NT2/D1 (cell line): ENCODE data around the gene EXD3.
"Not testable (repeated sequence)": the region's sequence is repeated elsewhere in the genome, so short reads cannot be mapped to it uniquely, and the experiment has no call there.

Experiments used
- DNase-seq: peaks from one replicate; pipeline ENCODE4 v3.0.0-alpha.2; 2011; ENCODE audit warnings: low read depth, low spot score
- H3K27me3 ChIP-seq: 2 replicates; pipeline ENCODE4 v1.6.0; 2011; ENCODE audit warnings: mild to moderate bottlenecking; ENCODE audit not compliant: insufficient read length, insufficient read depth
- H3K36me3 ChIP-seq: 2 replicates; pipeline ENCODE4 v1.6.1; 2011; ENCODE audit warnings: mild to moderate bottlenecking, low read length, mixed read lengths; ENCODE audit not compliant: insufficient read depth, insufficient read length
- H3K4me1 ChIP-seq: 2 replicates; pipeline ENCODE4 v1.5.1; 2011; ENCODE audit not compliant: insufficient read depth, insufficient read length
- H3K4me3 ChIP-seq: 2 replicates; pipeline ENCODE4 v1.5.1; 2011; ENCODE audit warnings: low read depth; ENCODE audit not compliant: insufficient read length
- H3K9ac ChIP-seq: 2 replicates; pipeline ENCODE4 v1.6.0; 2011; ENCODE audit warnings: low read depth; ENCODE audit not compliant: insufficient read length
- H3K9me3 ChIP-seq: 2 replicates; pipeline ENCODE4 v1.5.1; 2011; ENCODE audit warnings: mild to moderate bottlenecking, low read length; ENCODE audit not compliant: insufficient read depth
- SUZ12 ChIP-seq: IDR thresholded peaks from 2 replicates; pipeline ENCODE4 v1.6.1; 2011; ENCODE audit not compliant: insufficient read length, insufficient read depth; ENCODE audit errors: extremely low read depth
- YY1 ChIP-seq: IDR thresholded peaks from 2 replicates; pipeline ENCODE4 v1.6.1; 2011; ENCODE audit not compliant: insufficient read length, insufficient read depth
- ZNF274 ChIP-seq: IDR thresholded peaks from 2 replicates; pipeline ENCODE4 v1.6.1; 2011; ENCODE audit warnings: mild to moderate bottlenecking, low read depth, low read length

Gene EXD3

GRCh38 chr9:137330689-137331088 lies 92.3 kb downstream of the EXD3 start:
- Histone ChIP-seq H3K4me1 (peaks cover 5% of the 10 kb centered on the region), H3K27me3 (no peaks in the 10 kb centered on the region), H3K36me3 (no peaks in the 10 kb centered on the region), H3K9me3 (no peaks in the 10 kb centered on the region; the same call in 1 of the 2 replicates), H3K4me3 (no peak overlapping the region), H3K9ac (no peak overlapping the region)
- TF ChIP-seq YY1 (no peak), ZNF274 (no peak), SUZ12 (no peak)
- DNase-seq, result no peak

DNA sequence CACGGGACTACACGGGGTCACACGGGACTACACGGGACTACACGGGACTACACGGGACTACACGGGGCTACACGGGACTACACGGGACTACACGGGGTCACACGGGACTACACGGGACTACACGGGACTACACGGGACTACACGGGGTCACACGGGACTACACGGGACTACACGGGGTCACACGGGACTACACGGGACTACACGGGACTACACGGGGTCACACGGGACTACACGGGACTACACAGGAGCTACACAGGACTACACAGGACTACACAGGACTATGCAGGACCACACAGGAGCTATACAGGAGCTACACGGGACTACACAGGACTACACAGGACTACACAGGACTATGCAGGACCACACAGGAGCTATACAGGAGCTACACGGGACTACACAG lies 93.4 kb downstream of the EXD3 start:
- H3K36me3 ChIP-seq, H3K9ac ChIP-seq, H3K9me3 ChIP-seq, DNase-seq, H3K4me1 ChIP-seq, H3K27me3 ChIP-seq, H3K4me3 ChIP-seq: not testable (repeated sequence)

DNA sequence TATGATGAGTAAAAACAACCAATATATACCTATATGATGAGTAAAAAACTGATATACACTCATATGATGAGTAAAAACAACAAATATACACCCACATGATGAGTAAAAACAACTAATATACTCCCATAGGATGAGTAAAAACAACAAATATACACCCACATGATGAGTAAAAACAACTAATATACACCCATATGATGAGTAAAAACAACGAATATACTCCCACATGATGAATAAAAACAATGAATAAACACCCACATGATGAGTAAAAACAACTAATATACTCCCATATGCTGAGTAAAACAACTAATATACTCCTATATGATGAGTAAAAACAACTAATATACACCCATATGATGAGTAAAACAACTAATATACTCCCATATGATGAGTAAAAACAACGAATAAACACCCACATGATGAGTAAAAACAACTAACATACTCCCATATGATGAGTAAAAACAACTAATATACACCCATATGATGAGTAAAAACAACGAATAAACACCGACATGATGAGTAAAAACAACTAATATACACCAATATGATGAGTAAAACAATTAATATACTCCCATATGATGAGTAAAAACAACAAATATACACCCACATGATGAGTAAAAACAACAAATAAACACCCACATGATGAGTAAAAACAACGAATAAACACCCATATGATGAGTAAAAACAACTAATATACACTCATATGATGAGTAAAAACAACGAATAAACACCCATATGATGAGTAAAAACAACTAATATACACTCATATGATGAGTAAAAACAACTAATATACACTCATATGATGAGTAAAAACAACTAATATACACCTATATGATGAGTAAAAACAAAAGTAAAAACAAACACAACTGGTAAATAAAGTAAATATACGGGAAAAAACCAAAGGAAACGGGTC lies 95.1 kb downstream of the EXD3 start:
- not testable (repeated sequence) for H3K4me1 ChIP-seq, H3K4me3 ChIP-seq, H3K36me3 ChIP-seq, H3K27me3 ChIP-seq, H3K9ac ChIP-seq, DNase-seq, H3K9me3 ChIP-seq

- no peaks in the 10 kb centered on the region; the same call in 1 of the 2 replicates for H3K9me3 ChIP-seq
- peaks cover 7% of the 10 kb centered on the region for H3K4me1 ChIP-seq
- H3K36me3 ChIP-seq, result no peaks in the 10 kb centered on the region
- H3K4me3 ChIP-seq, result no peak overlapping the region
- TF ChIP-seq YY1 (no peak), SUZ12 (no peak), ZNF274 (no peak)
- H3K9ac ChIP-seq, result no peak overlapping the region
- peaks cover 9% of the 10 kb centered on the region for H3K27me3 ChIP-seq
- no peak for DNase-seq
Observed at GRCh38 chr9:137326445-137327065, 96.4 kb downstream of the EXD3 start.

DNA sequence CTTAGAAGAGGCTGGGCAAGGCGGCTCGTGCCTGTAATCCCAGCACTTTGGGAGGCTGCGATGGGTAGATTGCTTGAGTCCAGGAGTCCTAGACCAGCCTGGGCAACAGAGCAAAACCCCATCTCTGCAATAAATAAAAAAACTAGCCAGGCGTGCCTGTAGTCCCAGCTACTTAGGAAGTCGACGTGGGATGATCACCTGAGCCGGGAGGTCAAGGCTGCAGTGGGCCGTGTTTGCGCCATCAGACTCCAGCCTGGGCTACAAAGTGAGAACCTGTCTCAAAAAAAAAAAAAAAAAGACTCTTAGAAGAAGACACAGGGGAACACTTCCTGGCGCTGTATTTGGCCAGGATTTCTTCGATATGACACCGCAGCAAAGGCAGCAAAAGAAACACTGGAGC lies 97.2 kb downstream of the EXD3 start:
- Histone ChIP-seq H3K4me3 (no peak overlapping the region), H3K36me3 (no peaks in the 10 kb centered on the region), H3K4me1 (peaks cover 9% of the 10 kb centered on the region), H3K9me3 (no peaks in the 10 kb centered on the region; the same call in 1 of the 2 replicates), H3K27me3 (peaks cover 10% of the 10 kb centered on the region), H3K9ac (no peak overlapping the region)
- TF ChIP-seq YY1 (no peak), SUZ12 (no peak), ZNF274 (no peak)
- no peak for DNase-seq

- Histone ChIP-seq H3K4me3 (no peak overlapping the region), H3K9me3 (no peaks in the 10 kb centered on the region; the same call in 1 of the 2 replicates), H3K4me1 (peaks cover 14% of the 10 kb centered on the region), H3K36me3 (no peaks in the 10 kb centered on the region), H3K27me3 (peaks cover 10% of the 10 kb centered on the region), H3K9ac (no peak overlapping the region)
- no peak for DNase-seq
- TF ChIP-seq SUZ12 (no peak), YY1 (no peak), ZNF274 (no peak)
Observed at GRCh38 chr9:137325124-137325523, 97.8 kb downstream of the EXD3 start.

GRCh38 chr9:137323531-137324331 lies 99.2 kb downstream of the EXD3 start:
- H3K9ac ChIP-seq, result no peak overlapping the region
- peaks cover 10% of the 10 kb centered on the region for H3K27me3 ChIP-seq
- no peaks in the 10 kb centered on the region for H3K36me3 ChIP-seq
- H3K4me3 ChIP-seq, result no peak overlapping the region
- H3K9me3 ChIP-seq, result no peaks in the 10 kb centered on the region
- no peak for DNase-seq
- H3K4me1 ChIP-seq, result peaks cover 25% of the 10 kb centered on the region
- TF ChIP-seq SUZ12 (no peak), ZNF274 (no peak), YY1 (no peak)
